GM12875 (cell line): Measurements from ENCODE around the gene MTMR3.
"Not testable (repeated sequence)": the region's sequence is repeated elsewhere in the genome, so short reads cannot be mapped to it uniquely, and the experiment has no call there.

Experiments
- H3K4me3 ChIP-seq: one replicate; pipeline ENCODE4 v1.5.1; 2011; ENCODE audit warnings: low read depth, low read length, control low read depth
- TF ChIP-seq, protein P1 (sequence below): IDR thresholded peaks from 2 replicates; pipeline ENCODE4 v1.5.1; 2011; ENCODE audit warnings: low read depth, mild to moderate bottlenecking, control low read depth, inconsistent platforms, low read length, moderate library complexity, borderline replicate concordance; ENCODE audit not compliant: insufficient read depth

MTMR3 gene

DNA sequence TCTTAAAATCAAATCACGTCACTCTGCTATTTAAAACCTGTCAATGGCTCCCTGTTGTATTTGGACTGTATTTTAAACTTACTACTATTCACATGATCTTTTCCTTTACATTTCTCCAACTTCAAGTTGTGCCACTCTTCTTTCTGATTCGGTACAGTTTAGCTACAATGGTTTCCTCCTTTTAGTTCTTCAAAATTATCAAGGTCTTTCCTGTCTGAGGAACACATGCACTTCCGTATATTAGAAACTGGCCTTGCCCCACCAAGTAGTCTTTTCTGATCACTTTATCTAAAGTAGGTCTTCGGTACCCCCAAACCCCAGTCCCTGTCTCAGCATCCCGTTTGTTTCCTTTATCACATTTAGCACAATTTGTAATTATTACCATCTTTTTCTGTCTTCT, 81.8 kb downstream of the MTMR3 start:
- TF ChIP-seq, protein P1, sequence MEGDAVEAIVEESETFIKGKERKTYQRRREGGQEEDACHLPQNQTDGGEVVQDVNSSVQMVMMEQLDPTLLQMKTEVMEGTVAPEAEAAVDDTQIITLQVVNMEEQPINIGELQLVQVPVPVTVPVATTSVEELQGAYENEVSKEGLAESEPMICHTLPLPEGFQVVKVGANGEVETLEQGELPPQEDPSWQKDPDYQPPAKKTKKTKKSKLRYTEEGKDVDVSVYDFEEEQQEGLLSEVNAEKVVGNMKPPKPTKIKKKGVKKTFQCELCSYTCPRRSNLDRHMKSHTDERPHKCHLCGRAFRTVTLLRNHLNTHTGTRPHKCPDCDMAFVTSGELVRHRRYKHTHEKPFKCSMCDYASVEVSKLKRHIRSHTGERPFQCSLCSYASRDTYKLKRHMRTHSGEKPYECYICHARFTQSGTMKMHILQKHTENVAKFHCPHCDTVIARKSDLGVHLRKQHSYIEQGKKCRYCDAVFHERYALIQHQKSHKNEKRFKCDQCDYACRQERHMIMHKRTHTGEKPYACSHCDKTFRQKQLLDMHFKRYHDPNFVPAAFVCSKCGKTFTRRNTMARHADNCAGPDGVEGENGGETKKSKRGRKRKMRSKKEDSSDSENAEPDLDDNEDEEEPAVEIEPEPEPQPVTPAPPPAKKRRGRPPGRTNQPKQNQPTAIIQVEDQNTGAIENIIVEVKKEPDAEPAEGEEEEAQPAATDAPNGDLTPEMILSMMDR, result no peak
- H3K4me3 ChIP-seq, result no peak overlapping the region

DNA sequence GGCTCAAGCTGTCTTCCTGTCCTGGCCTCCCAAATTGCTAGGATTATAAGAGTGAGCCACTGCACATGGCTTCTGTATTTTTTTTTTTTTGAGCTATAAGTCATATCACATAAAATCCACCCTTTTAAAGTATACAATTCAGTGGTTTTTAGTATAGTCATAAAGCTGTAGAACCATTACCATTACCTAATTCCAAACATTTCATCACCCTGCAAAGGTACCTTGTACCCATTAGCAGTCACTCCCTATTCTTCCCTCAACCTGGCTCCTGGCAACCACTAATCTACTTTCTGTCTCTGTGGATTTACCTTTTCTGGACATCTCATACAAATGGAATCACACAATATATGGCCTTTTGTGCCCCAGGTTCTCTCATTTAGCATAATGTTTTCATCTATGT, 84.5 kb downstream of the MTMR3 start:
- TF ChIP-seq, protein P1, result no peak
- no peak overlapping the region for H3K4me3 ChIP-seq

DNA sequence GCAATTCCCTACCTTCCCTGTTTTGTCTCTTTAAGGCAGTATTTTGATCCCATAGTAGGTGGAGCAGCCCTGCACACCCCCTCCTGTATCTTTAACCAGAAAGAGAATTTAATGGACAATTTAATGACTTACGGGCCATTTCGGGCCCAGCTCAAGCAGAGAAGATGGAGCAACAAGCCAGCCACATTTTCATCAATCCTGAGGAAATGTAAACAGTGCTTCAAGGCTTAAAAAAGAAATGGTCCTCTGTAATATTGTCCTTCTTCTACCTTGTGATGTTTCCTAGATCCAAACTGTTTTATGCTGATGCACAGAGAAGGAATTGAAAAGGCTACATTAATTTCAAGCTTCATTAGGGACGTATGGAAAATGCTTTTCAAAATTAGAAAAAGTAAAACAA, 88.6 kb downstream of the MTMR3 start:
- H3K4me3 ChIP-seq, result no peak overlapping the region
- TF ChIP-seq, protein P1, result no peak

DNA sequence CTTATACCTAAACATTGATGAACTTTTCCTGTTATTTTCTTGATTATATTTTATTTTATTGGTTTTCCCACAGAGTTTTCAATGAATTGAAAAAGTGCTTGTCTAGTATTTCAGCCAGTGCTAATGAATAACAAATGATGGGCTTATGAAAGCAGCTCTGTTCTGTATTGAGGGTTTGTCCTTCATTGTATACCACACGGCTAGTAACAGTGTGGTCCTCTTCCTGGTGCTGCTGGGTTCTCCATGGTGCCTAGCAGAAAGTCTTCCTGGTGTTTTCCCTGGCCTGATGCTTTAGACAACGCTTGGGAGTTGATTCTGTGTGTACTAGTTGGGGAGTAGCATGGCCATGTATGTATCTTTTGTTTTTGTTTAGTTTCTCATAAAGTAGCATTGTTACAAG, 89.1 kb downstream of the MTMR3 start:
- no peak overlapping the region for H3K4me3 ChIP-seq
- TF ChIP-seq, protein P1, result no peak

DNA sequence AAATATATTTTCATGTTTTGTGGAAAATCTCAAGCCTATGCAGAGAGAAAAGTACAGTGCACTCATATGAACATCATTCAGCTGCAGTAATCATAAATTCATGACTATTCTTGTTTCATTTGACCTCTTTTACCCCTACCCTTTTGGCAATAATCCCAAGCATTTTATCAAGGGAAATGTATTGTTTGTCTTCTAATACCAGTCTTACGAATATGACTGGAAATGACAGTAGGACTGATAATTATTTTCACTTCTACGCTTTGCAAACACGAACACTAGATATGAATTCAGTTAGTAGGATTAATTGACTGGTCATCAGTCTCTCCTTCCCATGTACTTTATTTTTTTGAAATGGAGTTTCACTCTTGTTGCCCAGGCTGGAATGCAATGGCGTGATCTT, 90.3 kb downstream of the MTMR3 start:
- H3K4me3 ChIP-seq, result no peak overlapping the region
- TF ChIP-seq, protein P1, result no peak

DNA sequence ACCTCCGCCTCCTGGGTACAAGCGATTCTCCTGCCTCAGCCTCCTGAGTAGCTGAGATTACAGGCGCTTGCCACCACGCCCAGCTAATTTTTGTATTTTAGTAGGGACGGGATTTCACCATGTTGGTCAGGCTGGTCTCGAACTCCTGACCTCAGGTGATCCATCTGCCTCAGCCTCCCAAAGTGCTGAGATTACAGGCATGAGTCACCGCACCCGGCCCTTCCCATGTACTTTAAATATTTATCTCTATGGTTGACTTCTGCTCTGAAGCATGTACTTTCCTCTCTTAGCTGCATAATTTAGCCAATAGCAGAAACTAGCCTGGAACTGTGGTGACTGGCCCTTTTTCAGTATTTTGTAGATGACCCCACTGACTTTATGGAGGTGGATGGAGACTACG, 90.7 kb downstream of the MTMR3 start:
- not testable (repeated sequence) for H3K4me3 ChIP-seq

DNA sequence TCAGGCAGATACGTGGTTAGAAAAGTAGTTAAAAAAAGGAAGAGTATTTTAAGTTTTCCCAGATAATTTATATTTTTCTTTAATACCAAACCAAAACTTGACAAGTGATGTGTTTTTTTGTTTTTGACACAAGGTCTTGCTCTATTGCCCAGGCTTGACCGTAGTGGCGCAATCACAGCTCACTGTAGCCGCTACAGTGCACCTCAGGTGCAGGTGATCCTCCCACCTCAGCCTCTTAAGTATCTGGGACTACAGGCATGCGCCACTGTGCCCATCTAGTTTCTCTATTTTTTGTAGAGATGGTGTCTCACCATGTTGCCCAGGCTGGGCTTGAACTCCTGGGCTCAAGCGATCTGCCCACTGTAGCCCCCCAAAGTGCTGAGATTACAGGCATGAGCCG, 92.5 kb downstream of the MTMR3 start:
- H3K4me3 ChIP-seq, result no peak overlapping the region
- TF ChIP-seq, protein P1, result no peak

DNA sequence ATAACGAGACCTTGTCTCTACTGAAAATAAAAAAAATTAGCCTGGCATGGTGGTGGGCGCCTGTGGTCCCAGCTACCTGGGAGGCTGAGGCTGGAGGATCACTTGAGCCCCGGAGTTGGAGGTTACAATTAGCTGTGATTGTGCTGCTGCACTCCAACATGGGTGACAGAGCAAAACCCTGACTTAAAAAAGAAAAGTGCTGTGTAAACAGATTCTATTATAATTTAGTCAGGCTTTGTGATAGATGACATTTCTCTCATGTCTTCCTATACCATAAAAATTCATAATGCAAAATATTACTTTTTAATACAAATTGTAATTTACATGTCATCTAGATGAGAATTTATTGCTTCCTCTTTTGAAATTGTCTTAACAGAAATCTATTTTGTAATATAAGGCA, 94.1 kb downstream of the MTMR3 start:
- TF ChIP-seq, protein P1, result no peak
- no peak overlapping the region for H3K4me3 ChIP-seq
